ENCODE results near the gene THSD4.

The THSD4 gene

DNA sequence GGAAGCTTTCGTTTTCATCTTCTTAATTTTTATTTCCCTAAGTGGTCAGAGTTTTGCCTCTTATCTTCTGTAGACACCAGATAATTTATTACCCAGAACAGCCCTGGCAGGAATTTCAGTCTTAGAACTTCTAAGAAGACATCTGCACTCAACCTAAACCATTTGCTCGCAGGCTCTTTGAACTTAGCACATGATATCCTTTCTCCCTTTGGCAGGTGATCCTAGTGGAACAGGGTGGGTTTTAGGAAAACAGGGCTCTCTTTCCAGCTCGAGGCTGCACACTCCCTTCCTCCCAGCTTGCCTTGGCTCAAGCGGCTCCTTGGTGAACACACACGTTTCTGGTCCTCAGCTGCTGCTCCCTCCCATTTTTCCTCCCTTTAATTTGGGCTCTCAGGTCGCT lies 116.5 kb downstream of the THSD4 start:
- H3K4me1 ChIP-seq (ENCODE audit: control insufficient read depth, insufficient read depth, low read length), result no peaks in the 10 kb centered on the region
- H3K4me3 ChIP-seq (ENCODE audit: low read length), result no peak overlapping the region
- no peak for DNase-seq (ENCODE audit: low read depth)
- no peak overlapping the region for H3K9ac ChIP-seq (ENCODE audit: low read length)
- no peaks in the 10 kb centered on the region for H3K36me3 ChIP-seq (ENCODE audit: control insufficient read depth, insufficient read depth, low read length, severe bottlenecking)
- H3K27me3 ChIP-seq (replicated peaks; ENCODE audit: control insufficient read depth, insufficient read depth, low read length), result no peaks in the 10 kb centered on the region
- H3K9me3 ChIP-seq (ENCODE audit: control insufficient read depth, low read length), result no peaks in the 10 kb centered on the region

DNA sequence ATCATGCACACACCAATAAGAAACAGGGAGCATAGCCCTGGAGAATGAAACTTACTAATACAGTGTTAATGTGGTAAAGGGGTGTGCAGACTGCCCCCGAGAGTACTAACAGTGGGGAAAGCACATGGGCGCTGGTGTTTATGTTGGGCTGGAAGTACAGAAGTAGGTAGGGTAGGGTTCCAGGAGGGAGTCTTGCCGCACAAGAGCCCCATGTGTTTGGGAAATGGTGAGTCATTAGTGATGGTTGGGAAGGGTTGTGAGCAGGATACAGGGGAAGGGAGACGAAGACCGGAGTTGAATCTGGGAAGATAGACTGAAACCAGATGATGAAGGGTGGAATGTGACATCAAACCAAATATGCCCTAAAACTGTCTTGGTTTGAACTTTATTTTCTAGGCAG lies 117.1 kb downstream of the THSD4 start:
- DNase-seq (ENCODE audit: low read depth), result no peak
- Histone ChIP-seq H3K4me1 (ENCODE audit: control insufficient read depth, insufficient read depth, low read length) (no peaks in the 10 kb centered on the region), H3K9me3 (ENCODE audit: control insufficient read depth, low read length) (no peaks in the 10 kb centered on the region), H3K27me3 (replicated peaks; ENCODE audit: control insufficient read depth, insufficient read depth, low read length) (no peaks in the 10 kb centered on the region), H3K9ac (ENCODE audit: low read length) (no peak overlapping the region), H3K4me3 (ENCODE audit: low read length) (no peak overlapping the region), H3K36me3 (ENCODE audit: control insufficient read depth, insufficient read depth, low read length, severe bottlenecking) (no peaks in the 10 kb centered on the region)

DNA sequence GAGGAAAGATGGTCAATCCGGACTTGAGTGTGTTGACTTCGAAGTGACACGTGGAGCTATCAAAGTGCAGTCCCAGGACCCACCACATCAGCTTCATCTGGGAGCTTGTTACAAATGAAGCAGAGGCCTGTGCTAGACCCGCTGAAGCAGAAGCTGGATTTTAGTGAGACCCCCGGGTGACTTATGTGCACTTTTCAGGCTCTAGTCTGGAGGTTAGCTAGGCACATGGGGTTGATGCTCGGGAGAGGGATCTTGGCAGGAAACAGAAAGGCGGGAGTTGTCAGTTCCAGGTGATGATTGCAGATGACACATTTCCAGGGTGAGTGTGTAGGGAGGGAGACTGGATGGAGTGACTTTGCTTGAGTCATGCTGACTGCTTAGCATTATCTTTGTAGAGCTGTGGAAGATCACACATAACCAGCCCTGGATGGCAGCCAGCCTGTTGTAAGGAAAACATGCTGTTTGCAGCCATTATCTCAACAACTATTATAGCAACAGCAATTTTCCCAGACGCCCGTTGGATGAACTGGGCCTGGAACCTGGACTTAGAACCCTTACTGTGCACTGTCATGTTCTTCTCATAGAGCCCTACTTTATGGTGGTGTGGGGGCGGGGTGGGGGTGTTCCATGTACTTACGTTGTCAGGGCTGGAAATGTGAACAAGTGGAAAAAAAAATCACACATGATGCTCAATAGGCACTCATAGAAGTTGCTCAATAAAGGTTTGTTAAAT lies 122.4 kb downstream of the THSD4 start:
- no peak overlapping the region for H3K4me3 ChIP-seq (ENCODE audit: low read length)
- no peaks in the 10 kb centered on the region for H3K9me3 ChIP-seq (ENCODE audit: control insufficient read depth, low read length)
- H3K36me3 ChIP-seq (ENCODE audit: control insufficient read depth, insufficient read depth, low read length, severe bottlenecking), result no peaks in the 10 kb centered on the region
- H3K27me3 ChIP-seq (replicated peaks; ENCODE audit: control insufficient read depth, insufficient read depth, low read length), result no peaks in the 10 kb centered on the region
- DNase-seq (ENCODE audit: low read depth), result peak; percentile 48
- no peak overlapping the region for H3K9ac ChIP-seq (ENCODE audit: low read length)
- no peaks in the 10 kb centered on the region for H3K4me1 ChIP-seq (ENCODE audit: control insufficient read depth, insufficient read depth, low read length)

DNA sequence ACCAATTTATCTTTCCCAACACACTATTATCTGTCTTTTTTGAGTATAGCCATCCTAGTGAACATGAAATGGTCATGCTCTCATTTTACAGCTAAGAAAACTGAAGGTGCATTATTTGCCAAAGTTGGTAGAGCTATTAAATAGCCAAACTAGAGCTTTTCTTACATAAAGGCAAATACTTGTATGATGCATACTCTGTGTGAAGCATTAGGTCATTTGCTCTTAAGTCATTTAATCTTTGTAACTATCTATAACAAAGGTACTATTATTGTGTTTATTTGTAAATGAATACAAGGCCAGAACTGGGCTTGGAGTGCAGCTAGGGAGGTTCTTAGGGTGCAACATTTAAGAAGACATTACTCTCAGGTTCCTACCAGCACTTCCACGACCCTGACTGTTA lies 123.7 kb downstream of the THSD4 start:
- no peak for DNase-seq (ENCODE audit: low read depth)
- Histone ChIP-seq H3K9me3 (ENCODE audit: control insufficient read depth, low read length) (no peaks in the 10 kb centered on the region), H3K27me3 (replicated peaks; ENCODE audit: control insufficient read depth, insufficient read depth, low read length) (no peaks in the 10 kb centered on the region), H3K36me3 (ENCODE audit: control insufficient read depth, insufficient read depth, low read length, severe bottlenecking) (no peaks in the 10 kb centered on the region), H3K9ac (ENCODE audit: low read length) (no peak overlapping the region), H3K4me3 (ENCODE audit: low read length) (no peak overlapping the region), H3K4me1 (ENCODE audit: control insufficient read depth, insufficient read depth, low read length) (no peaks in the 10 kb centered on the region)

DNA sequence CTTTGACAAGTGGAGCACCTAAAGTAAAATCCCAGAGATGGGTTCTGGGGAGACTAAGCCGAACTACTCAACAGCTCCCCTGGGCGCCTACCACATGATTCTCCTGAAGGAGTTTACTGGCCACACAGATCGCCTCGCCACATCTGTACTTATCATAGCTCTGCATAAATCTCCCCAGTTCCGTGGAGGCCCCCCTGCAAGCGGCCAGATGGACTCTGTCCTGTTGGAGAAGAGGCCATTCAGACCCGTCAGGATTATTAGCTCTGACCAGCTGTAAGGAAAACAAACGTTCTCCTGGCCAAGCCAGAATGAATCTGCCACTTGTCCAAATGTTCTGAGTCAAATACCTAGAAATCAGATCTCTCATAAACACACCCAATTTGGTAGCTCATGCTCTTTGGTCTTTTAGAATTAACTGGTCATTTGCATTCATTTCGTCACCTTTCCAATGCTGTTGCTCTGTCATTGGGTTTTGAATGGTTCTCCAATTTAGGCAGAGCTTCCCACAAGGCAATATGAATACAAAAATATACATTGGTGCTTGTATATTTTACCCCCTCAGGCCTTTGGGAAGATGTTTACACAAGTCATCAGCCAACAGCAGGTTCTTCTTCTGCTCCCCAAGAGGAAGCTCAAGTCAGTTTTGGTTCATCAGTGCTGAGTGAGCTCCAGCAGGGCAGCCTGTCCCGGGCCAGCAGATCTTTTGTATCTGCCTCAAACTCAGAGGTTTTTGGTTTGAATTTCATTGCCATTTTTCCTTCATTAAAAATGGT lies 124.5 kb downstream of the THSD4 start:
- Histone ChIP-seq H3K9me3 (ENCODE audit: control insufficient read depth, low read length) (no peaks in the 10 kb centered on the region), H3K36me3 (ENCODE audit: control insufficient read depth, insufficient read depth, low read length, severe bottlenecking) (no peaks in the 10 kb centered on the region), H3K4me3 (ENCODE audit: low read length) (no peak overlapping the region), H3K27me3 (replicated peaks; ENCODE audit: control insufficient read depth, insufficient read depth, low read length) (no peaks in the 10 kb centered on the region), H3K9ac (ENCODE audit: low read length) (no peak overlapping the region), H3K4me1 (ENCODE audit: control insufficient read depth, insufficient read depth, low read length) (no peaks in the 10 kb centered on the region)
- DNase-seq (ENCODE audit: low read depth), result no peak

DNA sequence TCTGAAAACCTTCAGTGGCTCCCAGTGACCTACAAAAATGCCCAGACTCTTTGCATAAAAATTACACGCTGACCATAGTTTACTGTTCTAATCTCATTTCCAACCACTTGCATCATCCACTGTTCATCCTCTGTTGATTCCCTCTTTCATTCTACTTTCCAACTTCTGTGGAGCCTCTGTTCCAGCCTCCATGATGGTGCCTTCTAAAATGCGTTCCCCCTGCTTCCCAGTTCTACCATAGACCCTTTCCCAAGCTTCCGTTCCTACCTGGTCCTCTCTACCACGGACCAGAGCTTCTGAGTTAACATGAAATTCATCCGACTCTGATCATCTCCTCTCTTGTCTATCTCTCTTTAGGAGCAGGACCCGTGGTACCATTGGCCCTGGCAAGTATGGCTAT lies 127.0 kb downstream of the THSD4 start:
- H3K4me3 ChIP-seq (ENCODE audit: low read length), result no peak overlapping the region
- no peaks in the 10 kb centered on the region for H3K27me3 ChIP-seq (replicated peaks; ENCODE audit: control insufficient read depth, insufficient read depth, low read length)
- peak; percentile 48 for DNase-seq (ENCODE audit: low read depth)
- H3K9me3 ChIP-seq (ENCODE audit: control insufficient read depth, low read length), result no peaks in the 10 kb centered on the region
- no peaks in the 10 kb centered on the region for H3K36me3 ChIP-seq (ENCODE audit: control insufficient read depth, insufficient read depth, low read length, severe bottlenecking)
- H3K4me1 ChIP-seq (ENCODE audit: control insufficient read depth, insufficient read depth, low read length), result no peaks in the 10 kb centered on the region
- no peak overlapping the region for H3K9ac ChIP-seq (ENCODE audit: low read length)

DNA sequence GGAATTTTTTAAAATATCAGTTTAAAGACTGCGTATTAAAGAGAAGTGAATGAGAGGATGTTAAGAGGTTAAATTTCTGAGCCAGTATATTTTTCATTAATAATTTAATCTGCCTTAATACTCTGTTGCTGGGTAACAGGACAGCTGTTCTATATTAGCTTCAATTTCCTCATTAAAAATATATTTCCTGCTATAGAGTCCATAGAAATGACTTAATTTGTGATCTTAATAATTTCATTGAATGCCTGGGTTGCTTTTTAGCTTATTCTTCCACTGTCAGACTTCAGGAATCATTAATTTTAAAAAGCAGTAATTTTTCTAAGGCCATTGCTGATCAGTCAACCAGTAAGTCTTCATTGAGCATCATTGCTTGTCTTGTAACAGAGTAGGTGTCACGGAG lies 129.0 kb downstream of the THSD4 start:
- no peaks in the 10 kb centered on the region for H3K4me1 ChIP-seq (ENCODE audit: control insufficient read depth, insufficient read depth, low read length)
- no peaks in the 10 kb centered on the region for H3K9me3 ChIP-seq (ENCODE audit: control insufficient read depth, low read length)
- no peak overlapping the region for H3K9ac ChIP-seq (ENCODE audit: low read length)
- H3K4me3 ChIP-seq (ENCODE audit: low read length), result no peak overlapping the region
- H3K36me3 ChIP-seq (ENCODE audit: control insufficient read depth, insufficient read depth, low read length, severe bottlenecking), result no peaks in the 10 kb centered on the region
- no peaks in the 10 kb centered on the region for H3K27me3 ChIP-seq (replicated peaks; ENCODE audit: control insufficient read depth, insufficient read depth, low read length)
- DNase-seq (ENCODE audit: low read depth), result no peak

DNA sequence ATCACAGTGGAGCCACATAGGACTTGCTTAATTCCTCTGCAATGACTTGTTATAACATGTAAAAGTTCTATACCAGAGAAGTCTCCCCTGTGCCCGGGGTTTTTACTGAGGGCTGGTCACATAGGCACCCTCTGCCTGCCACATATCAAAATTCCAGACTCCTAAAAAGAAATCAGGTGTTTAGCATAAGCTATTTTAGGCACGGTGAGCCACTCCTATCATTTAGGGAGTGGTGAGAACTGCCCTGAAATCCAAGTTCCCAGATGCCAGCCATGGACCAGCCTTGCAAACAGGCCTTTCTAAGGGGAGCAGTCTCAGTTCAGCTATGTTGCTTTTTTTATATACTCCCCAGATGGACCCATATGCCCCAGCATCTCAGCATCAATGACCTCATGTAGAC lies 130.3 kb downstream of the THSD4 start:
- Histone ChIP-seq H3K4me3 (ENCODE audit: low read length) (no peak overlapping the region), H3K4me1 (ENCODE audit: control insufficient read depth, insufficient read depth, low read length) (no peaks in the 10 kb centered on the region), H3K9me3 (ENCODE audit: control insufficient read depth, low read length) (no peaks in the 10 kb centered on the region), H3K36me3 (ENCODE audit: control insufficient read depth, insufficient read depth, low read length, severe bottlenecking) (no peaks in the 10 kb centered on the region), H3K9ac (ENCODE audit: low read length) (no peak overlapping the region), H3K27me3 (replicated peaks; ENCODE audit: control insufficient read depth, insufficient read depth, low read length) (no peaks in the 10 kb centered on the region)
- DNase-seq (ENCODE audit: low read depth), result no peak

DNA sequence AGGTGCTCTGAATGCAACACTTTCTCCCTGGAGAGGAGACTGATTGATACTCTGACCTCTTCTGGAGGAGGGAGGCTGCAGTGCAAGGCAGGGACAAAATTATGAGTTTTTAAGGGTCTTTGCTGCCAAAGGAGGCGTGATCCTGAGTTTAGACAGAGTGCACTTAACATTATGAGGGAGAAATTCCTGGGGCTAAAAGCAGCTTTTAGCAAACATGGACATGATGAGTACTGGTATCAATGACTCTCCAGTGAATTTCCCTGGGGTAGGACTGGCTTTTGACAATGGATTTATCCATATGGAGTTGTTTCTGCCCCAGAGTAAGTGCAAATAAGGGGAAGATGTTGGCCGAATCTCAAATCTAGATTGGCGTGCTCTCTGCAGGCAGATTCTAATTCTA lies 133.1 kb downstream of the THSD4 start:
- DNase-seq (ENCODE audit: low read depth), result no peak
- H3K4me3 ChIP-seq (ENCODE audit: low read length), result no peak overlapping the region
- H3K9ac ChIP-seq (ENCODE audit: low read length), result no peak overlapping the region
- H3K9me3 ChIP-seq (ENCODE audit: control insufficient read depth, low read length), result no peaks in the 10 kb centered on the region
- H3K27me3 ChIP-seq (replicated peaks; ENCODE audit: control insufficient read depth, insufficient read depth, low read length), result no peaks in the 10 kb centered on the region
- H3K36me3 ChIP-seq (ENCODE audit: control insufficient read depth, insufficient read depth, low read length, severe bottlenecking), result no peaks in the 10 kb centered on the region
- no peaks in the 10 kb centered on the region for H3K4me1 ChIP-seq (ENCODE audit: control insufficient read depth, insufficient read depth, low read length)

DNA sequence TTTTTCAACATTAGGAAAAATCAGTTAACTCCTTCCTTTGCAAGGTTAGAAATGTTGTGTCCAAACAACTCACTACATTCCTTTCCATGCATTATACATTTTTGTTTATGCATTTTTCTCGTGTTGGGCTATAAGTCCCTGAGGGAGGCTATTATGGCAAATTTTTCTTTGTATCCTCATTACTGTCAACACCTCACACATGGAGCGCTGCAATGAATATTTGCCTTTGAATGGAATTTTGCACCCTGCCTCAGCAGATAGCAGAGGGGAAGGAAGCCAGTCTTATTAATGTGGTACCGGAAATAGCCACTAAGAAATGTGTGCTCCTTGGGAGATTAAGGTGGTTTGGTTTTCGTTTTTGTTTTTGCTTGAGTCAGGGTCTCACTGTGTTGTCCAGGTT lies 134.7 kb downstream of the THSD4 start:
- no peaks in the 10 kb centered on the region for H3K27me3 ChIP-seq (replicated peaks; ENCODE audit: control insufficient read depth, insufficient read depth, low read length)
- no peak overlapping the region for H3K4me3 ChIP-seq (ENCODE audit: low read length)
- H3K4me1 ChIP-seq (ENCODE audit: control insufficient read depth, insufficient read depth, low read length), result no peaks in the 10 kb centered on the region
- H3K36me3 ChIP-seq (ENCODE audit: control insufficient read depth, insufficient read depth, low read length, severe bottlenecking), result no peaks in the 10 kb centered on the region
- no peaks in the 10 kb centered on the region for H3K9me3 ChIP-seq (ENCODE audit: control insufficient read depth, low read length)
- DNase-seq (ENCODE audit: low read depth), result no peak
- H3K9ac ChIP-seq (ENCODE audit: low read length), result no peak overlapping the region

DNA sequence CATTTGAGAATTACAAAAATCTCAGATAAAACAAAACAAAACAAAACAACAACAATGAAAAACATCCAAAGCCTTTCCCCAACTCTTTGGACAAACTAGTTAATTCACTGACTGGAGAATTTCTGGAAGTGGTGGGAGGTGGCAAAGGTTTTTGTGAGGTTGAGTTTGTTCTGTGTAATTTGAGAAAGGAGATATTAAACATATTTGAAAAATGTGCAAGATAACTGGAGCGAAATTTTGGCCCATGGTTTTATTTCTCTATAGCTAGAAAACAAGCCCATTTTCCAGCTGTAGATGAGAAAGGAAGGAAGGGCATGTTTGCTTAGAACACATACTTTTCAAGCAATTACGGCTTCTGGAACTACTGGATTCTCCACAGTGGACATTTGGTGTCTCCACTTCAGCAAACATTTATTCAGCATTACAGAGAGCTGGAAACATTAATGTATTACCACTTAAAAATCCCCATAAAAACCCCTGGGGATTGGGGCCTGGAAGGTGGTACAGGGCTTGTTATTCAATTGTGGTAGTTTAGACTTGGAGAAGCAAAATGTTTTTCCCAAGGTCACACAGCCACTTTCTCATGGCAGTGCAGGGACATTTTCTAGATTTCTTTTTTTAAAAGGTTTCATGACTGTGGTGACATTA lies 135.8 kb downstream of the THSD4 start:
- Histone ChIP-seq H3K9me3 (ENCODE audit: control insufficient read depth, low read length) (no peaks in the 10 kb centered on the region), H3K4me1 (ENCODE audit: control insufficient read depth, insufficient read depth, low read length) (no peaks in the 10 kb centered on the region), H3K27me3 (replicated peaks; ENCODE audit: control insufficient read depth, insufficient read depth, low read length) (no peaks in the 10 kb centered on the region), H3K4me3 (ENCODE audit: low read length) (no peak overlapping the region), H3K36me3 (ENCODE audit: control insufficient read depth, insufficient read depth, low read length, severe bottlenecking) (no peaks in the 10 kb centered on the region), H3K9ac (ENCODE audit: low read length) (no peak overlapping the region)
- peak; percentile 12 for DNase-seq (ENCODE audit: low read depth)

Measured in adipocyte (in vitro differentiated cells).